K562 (cell line): ENCODE measurements around the gene HADH. TPM values are rescaled to one million over a fixed set of nuclear protein-coding genes. Genes with fewer than 3 reads are reported as not detected.

ENCODE experiments used
- ATAC-seq: fragments of 200-7000 bp; cut with Tn5 transposase; 3 replicates; pipeline ENCODE4 v1.9.1; 2020; ENCODE audit warnings: moderate library complexity
- BruUV-seq: library from RNA; stranded (reverse); fragments of 400-500 nt; replicated peaks from 2 replicates; lab custom pipeline; 2021; lab: Mats Ljungman, UMichigan
- CTCF ChIA-PET: fragments of 300-600 bp; formaldehyde crosslinking; extraction: SDS; loops from one replicate; lab custom pipeline; 2021; ENCODE audit warnings: low intra/inter-chr PET ratio; lab: Yijun Ruan, JAX
- POLR2A ChIA-PET: fragments of 300-600, 350-650 bp; sonication (Branson Sonifier 250); formaldehyde crosslinking; extraction: SDS; loops from one replicate; lab custom pipeline; 2021; ENCODE audit warnings: antibody characterized with exemption, inconsistent platforms; lab: Yijun Ruan, JAX
- DNase-seq, 4 experiments: peaks; one replicate each; pipeline versions ENCODE4 v3.0.0 to v3.0.0-alpha.2; 2011 to 2018; ENCODE audit warnings: low spot score in 3 of 4, mixed read lengths in 3 of 4; ENCODE audit errors: extremely low read depth in 1 of 4
- FAIRE-seq: peaks from 2 replicates; lab custom pipeline; 2011; peaks lifted over from hg19 to GRCh38; lab: Jason Lieb, UNC
- H2AFZ ChIP-seq: 2 replicates; pipeline ENCODE4 v1.6.0; 2011; ENCODE audit warnings: low read depth, low read length, control low read depth, inconsistent platforms
- H3K27ac ChIP-seq: fragments of 200-600 bp; 3 replicates; pipeline ENCODE4 v1.8.0; 2011; ENCODE audit warnings: low read depth, mild to moderate bottlenecking, control low read depth, inconsistent platforms, low read length, moderate library complexity, mixed read lengths; ENCODE audit errors: extremely low read depth
- H3K27me3 ChIP-seq, 2 experiments: fragments of 300-600 bp in 1 of 2; 2 replicates in 1 of 2; 3 replicates in 1 of 2; pipeline versions ENCODE4 v1.6.0 to v1.8.0; 2011; ENCODE audit warnings: inconsistent platforms in 2 of 2, low read length in 2 of 2, mild to moderate bottlenecking in 1 of 2, mixed read lengths in 1 of 2, moderate library complexity in 1 of 2; ENCODE audit not compliant: control insufficient read depth in 2 of 2, insufficient read depth in 2 of 2
- H3K36me3 ChIP-seq: fragments of 300-600 bp; 3 replicates; pipeline ENCODE4 v1.8.0; 2011; ENCODE audit warnings: mild to moderate bottlenecking, low read length, inconsistent platforms; ENCODE audit not compliant: control insufficient read depth, insufficient read depth
- H3K4me1 ChIP-seq, 2 experiments: fragments of 200-600 bp in 1 of 2; replicated peaks in 1 of 2; 2 replicates in 1 of 2; 3 replicates in 1 of 2; pipeline versions ENCODE4 v1.5.1 to v1.8.0; 2011; ENCODE audit warnings: inconsistent platforms in 2 of 2, low read length in 2 of 2, mild to moderate bottlenecking in 1 of 2, mixed read lengths in 1 of 2, moderate library complexity in 1 of 2; ENCODE audit not compliant: control insufficient read depth in 2 of 2, insufficient read depth in 2 of 2
- H3K4me2 ChIP-seq: 2 replicates; pipeline ENCODE4 v1.6.1; 2011; ENCODE audit warnings: low read length, control low read depth, inconsistent platforms, mixed read lengths; ENCODE audit not compliant: insufficient read depth
- H3K4me3 ChIP-seq: fragments of 200-600 bp; sonication (generic), shearing (Covaris generic); 2 replicates; pipeline ENCODE4 v1.5.1; 2016; ENCODE audit warnings: control low read depth, inconsistent platforms
- H3K79me2 ChIP-seq: fragments of 200-600 bp; 3 replicates; pipeline ENCODE4 v1.8.0; 2011; ENCODE audit warnings: low read length, inconsistent platforms; ENCODE audit not compliant: control insufficient read depth, insufficient read depth
- H3K9ac ChIP-seq, 2 experiments: 2 replicates each; pipeline versions ENCODE4 v1.6.0 to v1.6.1; 2011; ENCODE audit warnings: low read depth in 2 of 2, low read length in 2 of 2, control low read depth in 1 of 2, inconsistent platforms in 1 of 2, mild to moderate bottlenecking in 1 of 2, mixed read lengths in 1 of 2; ENCODE audit not compliant: insufficient read depth in 1 of 2
- H3K9me1 ChIP-seq: one replicate; pipeline ENCODE4 v1.6.0; 2011; ENCODE audit warnings: inconsistent platforms, mild to moderate bottlenecking, low read length, moderate library complexity; ENCODE audit not compliant: control insufficient read depth, insufficient read depth
- H3K9me3 ChIP-seq: replicated peaks from 2 replicates; pipeline ENCODE4 v1.5.1; 2011; ENCODE audit warnings: low read depth, low read length, inconsistent platforms; ENCODE audit not compliant: control insufficient read depth, insufficient read depth
- H4K20me1 ChIP-seq: replicated peaks from 2 replicates; pipeline ENCODE4 v1.6.1; 2011; ENCODE audit warnings: low read length, inconsistent platforms, mixed read lengths; ENCODE audit not compliant: control insufficient read depth, insufficient read depth
- CXXC5 ChIP-seq: fragments of 250-450 bp; sonication (Bioruptor Pico); IDR thresholded peaks from 2 replicates; pipeline ENCODE4 v1.8.0; 2022; ENCODE audit warnings: inconsistent platforms, mild to moderate bottlenecking, moderate library complexity
- ETS2 ChIP-seq: IDR thresholded peaks from 2 replicates; pipeline ENCODE4 v1.6.1; 2016; ENCODE audit warnings: borderline replicate concordance, missing genetic modification characterization, mild to moderate bottlenecking, moderate library complexity, missing compliant biosample characterization; ENCODE audit not compliant: poor library complexity, severe bottlenecking
- GATA2 ChIP-seq: sonication (generic); formaldehyde crosslinking; IDR thresholded peaks from 2 replicates; pipeline ENCODE4 v1.4.0; 2020; ENCODE audit warnings: mild to moderate bottlenecking, missing genetic modification reagents
- GTF2F1 ChIP-seq: IDR thresholded peaks from 2 replicates; pipeline ENCODE4 v1.6.1; 2011; ENCODE audit warnings: low read depth, low read length, improper control_type of control experiment
- KLF1 ChIP-seq: fragments of 450-650 bp; IDR thresholded peaks from 2 replicates; pipeline ENCODE4 v1.6.1; 2016; ENCODE audit warnings: missing genetic modification characterization, missing compliant biosample characterization
- NFATC3 ChIP-seq: fragments of 450-650 bp; IDR thresholded peaks from 2 replicates; pipeline ENCODE4 v1.6.1; 2017; ENCODE audit warnings: mild to moderate bottlenecking
- NFXL1 ChIP-seq: fragments of 450-650 bp; formaldehyde crosslinking; IDR thresholded peaks from 2 replicates; pipeline ENCODE4 v1.4.0; 2021; ENCODE audit warnings: mild to moderate bottlenecking
- NFYB ChIP-seq: IDR thresholded peaks from 2 replicates; pipeline ENCODE4 v1.6.1; 2011; ENCODE audit warnings: mild to moderate bottlenecking, moderate library complexity; ENCODE audit not compliant: insufficient read length; ENCODE audit errors: extremely low read depth
- NR4A1 ChIP-seq, 2 experiments: fragments of 250-450 bp in 1 of 2; fragments of 450-650 bp in 1 of 2; sonication (Bioruptor Pico) in 1 of 2; IDR thresholded peaks; 2 replicates each; pipeline versions ENCODE4 v1.4.0 to v1.6.1; 2016 to 2020; ENCODE audit warnings: mild to moderate bottlenecking in 2 of 2, missing compliant biosample characterization in 1 of 2, missing genetic modification characterization in 1 of 2, moderate library complexity in 1 of 2
- NUFIP1 ChIP-seq: fragments of 450-650 bp; IDR thresholded peaks from 2 replicates; pipeline ENCODE4 v1.6.1; 2018; ENCODE audit not compliant: partially characterized antibody
- RBM22 ChIP-seq: fragments of 200-400 bp; formaldehyde crosslinking; IDR thresholded peaks from 2 replicates; pipeline ENCODE4 v1.6.1; 2018; ENCODE audit warnings: low read length, low read depth; ENCODE audit not compliant: poor library complexity, severe bottlenecking
- RCOR1 ChIP-seq, 2 experiments: IDR thresholded peaks; 2 replicates each; pipeline ENCODE4 v1.6.1; 2012; ENCODE audit warnings: low read depth in 2 of 2, low read length in 2 of 2, borderline replicate concordance in 1 of 2, improper control_type of control experiment in 1 of 2
- RFX5 ChIP-seq: IDR thresholded peaks from 2 replicates; pipeline ENCODE4 v1.6.1; 2011; ENCODE audit warnings: low read depth, mild to moderate bottlenecking, improper control_type of control experiment, low read length
- SIN3B ChIP-seq: fragments of 450-650 bp; IDR thresholded peaks from 2 replicates; pipeline ENCODE4 v1.6.1; 2017; ENCODE audit warnings: low read depth, mild to moderate bottlenecking, moderate library complexity
- TEAD2 ChIP-seq: fragments of 450-650 bp; IDR thresholded peaks from 2 replicates; pipeline ENCODE4 v1.6.1; 2016; ENCODE audit warnings: missing genetic modification characterization, control low read depth, missing compliant biosample characterization
- TOE1 ChIP-seq, 2 experiments: fragments of 450-650 bp in 1 of 2; sonication (generic) in 1 of 2; formaldehyde crosslinking in 1 of 2; IDR thresholded peaks; 2 replicates each; pipeline versions ENCODE4 v1.7.1 to v1.8.0; 2016 to 2022; ENCODE audit warnings: borderline replicate concordance in 2 of 2, mild to moderate bottlenecking in 2 of 2, antibody characterized with exemption in 1 of 2, inconsistent platforms in 1 of 2, low read depth in 1 of 2, missing genetic modification reagents in 1 of 2, moderate library complexity in 1 of 2
- ZNF436 ChIP-seq: fragments of 250-450, 450-650 bp; sonication (Bioruptor Pico); formaldehyde crosslinking; IDR thresholded peaks from 2 replicates; pipeline ENCODE4 v1.7.0; 2020; ENCODE audit warnings: mild to moderate bottlenecking
- ZNF668 ChIP-seq: fragments of 250-450 bp; sonication (Bioruptor Pico); IDR thresholded peaks from 2 replicates; pipeline ENCODE4 v1.8.0; 2022; ENCODE audit warnings: mild to moderate bottlenecking, inconsistent platforms
- WGBS: fragments of 100-300 bp; shearing (Covaris generic); methylation state at CpG from one replicate; pipeline ENCODE4 v1.1.6; 2016; ENCODE audit warnings: low coverage, mixed read lengths; ENCODE audit not compliant: insufficient coverage; ENCODE audit errors: missing lambda C conversion rate; 5-methylcytosine and 5-hydroxymethylcytosine counted together
- in situ Hi-C: fragments of 300-500 bp; cut with MboI; formaldehyde crosslinking; loops from 4 replicates; pipeline ENCODE4 v1.15.0; 2018; ENCODE audit warnings: inconsistent platforms, mixed read lengths
- intact Hi-C: fragments of 100-400 bp; cut with micrococcal nuclease; formaldehyde crosslinking; loops from 2 replicates; pipeline ENCODE4 v1.14.2; 2022
- polyA plus RNA-seq, 8 experiments: library from polyadenylated mRNA; depleted of rRNA in 4 of 8; stranded (reverse) in 5 of 8; unstranded in 3 of 8; fragments of >200 nt; fragmentation: Nextera tagmentation in 2 of 8; fragmentation: Illumina TruSeq in 1 of 8; extraction: Ambion mirVana in 2 of 8; extraction: Trizol in 1 of 8; gene quantifications; 2 replicates each; pipeline versions ENCODE4 v1.2.1 to v1.2.3, GENCODE V29; 2011 to 2014; ENCODE audit warnings: inconsistent platforms in 1 of 8, missing spikeins in 1 of 8
- total RNA-seq, 7 experiments: library from RNA; depleted of rRNA in 6 of 7; stranded (reverse); fragments of >200 nt in 6 of 7; fragmentation: Illumina TruSeq in 2 of 7; extraction: Trizol in 2 of 7; gene quantifications; 2 replicates each; pipeline versions ENCODE4 v1.2.1 to v1.2.3, GENCODE V29; 2011 to 2021; ENCODE audit warnings: low replicate concordance in 1 of 7
- TF ChIP-seq, protein P1 (sequence below): fragments of 200-800 bp; sonication (Bioruptor generic); IDR thresholded peaks from 2 replicates; pipeline ENCODE4 v1.6.1; 2016; ENCODE audit warnings: missing genetic modification characterization, missing compliant biosample characterization

Gene HADH
- total and polyA plus RNA-seq, 9 of the 15 experiments (the other 6 are each of a cell fraction or from before 2014, with no cell fraction given): 9.4 to 73.3 (median 32.8) TPM

DNA sequence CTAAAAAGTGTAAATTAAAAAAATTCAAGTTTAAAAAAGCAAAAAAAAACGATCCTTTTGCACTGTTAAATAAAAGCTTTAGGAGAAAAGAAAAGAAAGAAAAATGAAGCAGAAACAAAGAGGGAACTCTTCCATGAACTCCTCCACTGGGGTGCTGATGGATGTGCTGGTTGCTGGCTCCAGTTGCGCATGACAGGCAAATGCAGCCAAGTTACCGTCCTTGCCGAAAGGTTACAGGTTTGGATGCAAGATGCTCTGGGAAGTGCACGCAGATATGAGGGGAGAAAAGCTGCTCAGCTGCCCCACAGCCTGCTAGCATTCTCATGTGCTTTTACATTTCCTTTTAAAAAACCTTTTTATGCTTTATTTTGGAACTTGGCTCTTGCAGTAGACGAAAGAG lies 58.5 kb downstream of the HADH start:
- BruUV-seq: no TSS peak
- Histone ChIP-seq H3K27me3 (no peaks in the 10 kb centered on the region), H3K9me3 (no peaks in the 10 kb centered on the region), H3K4me2 (no peak overlapping the region), H3K27ac (no peak overlapping the region), H3K9ac (no peak overlapping the region), H4K20me1 (no peaks in the 10 kb centered on the region), H2AFZ (no peak overlapping the region), H3K4me3 (no peak overlapping the region), H3K36me3 (peaks cover 19% of the 10 kb centered on the region; the same call in 1 of the 3 replicates), H3K4me1 (peaks cover 0 to 15% of the 10 kb centered on the region in 2 experiments; a peak in 4 of 5 replicates), H3K9me1 (no peaks in the 10 kb centered on the region), H3K79me2 (no peaks in the 10 kb centered on the region)
- ChIA-PET POLR2A (interaction anchor here (1.1 to 1.3 kb wide), 2 partner anchors 10 to 21 kb away, joined by 3 to 4 read pairs; no protein-coding TSS in a partner anchor), CTCF (no interaction called here)
- in situ Hi-C loops (no loop called here), intact Hi-C loops (no loop called here)
- 65% methylated on average over 5 of the region's 6 CpGs for WGBS
- DNase-seq: no peak
- no peak for ATAC-seq
- no peak for FAIRE-seq
- TF ChIP-seq GTF2F1 (no peak), KLF1 (tag) (no peak), GATA2 (no peak), TEAD2 (tag) (no peak), NUFIP1 (no peak), RBM22 (no peak), ZNF436 (CRISPR knock-in tag) (no peak), NR4A1 (CRISPR knock-in tag; IDR thresholded peaks at IDR 0.05) (no peak), NR4A1 (tag; IDR thresholded peaks at IDR 0.05) (no peak), ETS2 (no peak), ZNF668 (CRISPR knock-in tag) (no peak), CXXC5 (CRISPR knock-in tag) (no peak), SIN3B (no peak), NFATC3 (no peak), TOE1 (IDR thresholded peaks at IDR 0.05; ENCODE audit: borderline replicate concordance) (no peak), TOE1 (CRISPR knock-in tag; IDR thresholded peaks at IDR 0.05; ENCODE audit: borderline replicate concordance, low read depth) (no peak), RFX5 (no peak), RCOR1 (IDR thresholded peaks at IDR 0.05; ENCODE audit: borderline replicate concordance in 1 of 2, low read depth in 2 of 2, low read length in 2 of 2) (no peak), NFYB (no peak), NFXL1 (no peak)
- TF ChIP-seq, protein P1, sequence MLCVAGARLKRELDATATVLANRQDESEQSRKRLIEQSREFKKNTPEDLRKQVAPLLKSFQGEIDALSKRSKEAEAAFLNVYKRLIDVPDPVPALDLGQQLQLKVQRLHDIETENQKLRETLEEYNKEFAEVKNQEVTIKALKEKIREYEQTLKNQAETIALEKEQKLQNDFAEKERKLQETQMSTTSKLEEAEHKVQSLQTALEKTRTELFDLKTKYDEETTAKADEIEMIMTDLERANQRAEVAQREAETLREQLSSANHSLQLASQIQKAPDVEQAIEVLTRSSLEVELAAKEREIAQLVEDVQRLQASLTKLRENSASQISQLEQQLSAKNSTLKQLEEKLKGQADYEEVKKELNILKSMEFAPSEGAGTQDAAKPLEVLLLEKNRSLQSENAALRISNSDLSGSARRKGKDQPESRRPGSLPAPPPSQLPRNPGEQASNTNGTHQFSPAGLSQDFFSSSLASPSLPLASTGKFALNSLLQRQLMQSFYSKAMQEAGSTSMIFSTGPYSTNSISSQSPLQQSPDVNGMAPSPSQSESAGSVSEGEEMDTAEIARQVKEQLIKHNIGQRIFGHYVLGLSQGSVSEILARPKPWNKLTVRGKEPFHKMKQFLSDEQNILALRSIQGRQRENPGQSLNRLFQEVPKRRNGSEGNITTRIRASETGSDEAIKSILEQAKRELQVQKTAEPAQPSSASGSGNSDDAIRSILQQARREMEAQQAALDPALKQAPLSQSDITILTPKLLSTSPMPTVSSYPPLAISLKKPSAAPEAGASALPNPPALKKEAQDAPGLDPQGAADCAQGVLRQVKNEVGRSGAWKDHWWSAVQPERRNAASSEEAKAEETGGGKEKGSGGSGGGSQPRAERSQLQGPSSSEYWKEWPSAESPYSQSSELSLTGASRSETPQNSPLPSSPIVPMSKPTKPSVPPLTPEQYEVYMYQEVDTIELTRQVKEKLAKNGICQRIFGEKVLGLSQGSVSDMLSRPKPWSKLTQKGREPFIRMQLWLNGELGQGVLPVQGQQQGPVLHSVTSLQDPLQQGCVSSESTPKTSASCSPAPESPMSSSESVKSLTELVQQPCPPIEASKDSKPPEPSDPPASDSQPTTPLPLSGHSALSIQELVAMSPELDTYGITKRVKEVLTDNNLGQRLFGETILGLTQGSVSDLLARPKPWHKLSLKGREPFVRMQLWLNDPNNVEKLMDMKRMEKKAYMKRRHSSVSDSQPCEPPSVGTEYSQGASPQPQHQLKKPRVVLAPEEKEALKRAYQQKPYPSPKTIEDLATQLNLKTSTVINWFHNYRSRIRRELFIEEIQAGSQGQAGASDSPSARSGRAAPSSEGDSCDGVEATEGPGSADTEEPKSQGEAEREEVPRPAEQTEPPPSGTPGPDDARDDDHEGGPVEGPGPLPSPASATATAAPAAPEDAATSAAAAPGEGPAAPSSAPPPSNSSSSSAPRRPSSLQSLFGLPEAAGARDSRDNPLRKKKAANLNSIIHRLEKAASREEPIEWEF: no peak
